Prostate gland (tissue), 2 donors: ENCODE results near the gene C10orf90.

Experiments used
- CTCF ChIP-seq, 4 experiments: fragments of 200-600 bp in 2 of 4; fragments of 450-650 bp in 2 of 4; sonication (generic) in 2 of 4; IDR thresholded peaks; 1 replicate in 3 of 4; 2 replicates in 1 of 4; pipeline ENCODE4 v1.5.1; 2016 to 2019; ENCODE audit warnings: antibody characterized with exemption in 4 of 4, mild to moderate bottlenecking in 2 of 4, moderate library complexity in 2 of 4
- POLR2A ChIP-seq: fragments of 450-650 bp; IDR thresholded peaks from one replicate; pipeline ENCODE4 v1.6.1; 2016; ENCODE audit warnings: antibody characterized with exemption, mild to moderate bottlenecking

- TF ChIP-seq CTCF (IDR thresholded peaks at IDR 0.05) (no peak), POLR2A (no peak)
Observed at GRCh38 chr10:126500185-126500584, 170.3 kb downstream of the C10orf90 start.
